Glutamatergic neuron (in vitro differentiated cells): ENCODE measurements around the gene BRF1. TPM values are rescaled to one million over a fixed set of nuclear protein-coding genes. Genes with fewer than 3 reads are reported as not detected.
A peak's percentile ranks its signal among the peaks of the same experiment; 100 is the strongest.

Source experiments
- DNase-seq: peaks from one replicate; pipeline ENCODE4 v3.0.0; 2022
- H3K27ac Mint-ChIP-seq: one replicate; pipeline ENCODE4 v1.8.0; 2020; ENCODE audit warnings: mild to moderate bottlenecking, mixed read lengths, inconsistent platforms; ENCODE audit not compliant: unreplicated experiment
- H3K27me3 Mint-ChIP-seq: one replicate; pipeline ENCODE4 v1.8.0; 2020; ENCODE audit warnings: mild to moderate bottlenecking, moderate library complexity, mixed read lengths, inconsistent platforms; ENCODE audit not compliant: unreplicated experiment
- H3K36me3 Mint-ChIP-seq: one replicate; pipeline ENCODE4 v1.8.0; 2020; ENCODE audit warnings: mild to moderate bottlenecking, mixed read lengths, inconsistent platforms; ENCODE audit not compliant: unreplicated experiment
- H3K4me1 Mint-ChIP-seq: one replicate; pipeline ENCODE4 v1.8.0; 2020; ENCODE audit warnings: mild to moderate bottlenecking, low read depth, mixed read lengths, inconsistent platforms; ENCODE audit not compliant: unreplicated experiment
- H3K4me3 Mint-ChIP-seq: one replicate; pipeline ENCODE4 v1.8.0; 2020; ENCODE audit warnings: mild to moderate bottlenecking, mixed read lengths, inconsistent platforms; ENCODE audit not compliant: unreplicated experiment
- H3K9me3 Mint-ChIP-seq: one replicate; pipeline ENCODE4 v1.8.0; 2020; ENCODE audit warnings: mild to moderate bottlenecking, moderate library complexity, mixed read lengths, inconsistent platforms; ENCODE audit not compliant: unreplicated experiment
- CTCF ChIP-seq: fragments of 200-600 bp; sonication (generic); IDR thresholded peaks from one replicate; pipeline ENCODE4 v1.5.0; 2021; ENCODE audit not compliant: partially characterized antibody, unreplicated experiment
- total RNA-seq: library from RNA; stranded (reverse); fragmentation: NEBNext Ultra II Directional; extraction: Animal tissue kit (Norgen Biotek cat#: 25700); gene quantifications from one replicate; pipeline ENCODE4 v1.2.1, GENCODE V29; 2021; ENCODE audit not compliant: unreplicated experiment

BRF1 gene
- total RNA-seq, 1 donor from 2014 or later: 54.6 TPM

DNA sequence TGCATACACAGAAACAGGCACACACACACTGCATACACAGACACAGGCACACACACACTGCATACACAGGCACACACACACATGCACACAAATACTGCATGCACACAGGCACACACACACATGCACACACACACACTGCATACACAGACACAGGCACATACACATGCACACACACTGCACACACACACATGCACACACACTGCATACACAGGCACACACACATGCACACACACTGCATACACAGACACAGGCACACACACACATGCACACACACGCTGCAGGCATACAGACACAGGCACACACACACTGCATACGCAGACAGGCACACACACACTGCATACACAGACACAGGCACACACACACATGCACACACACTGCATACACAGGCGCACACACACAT, 85.2 kb downstream of the BRF1 start:
- TF ChIP-seq CTCF: no peak

DNA sequence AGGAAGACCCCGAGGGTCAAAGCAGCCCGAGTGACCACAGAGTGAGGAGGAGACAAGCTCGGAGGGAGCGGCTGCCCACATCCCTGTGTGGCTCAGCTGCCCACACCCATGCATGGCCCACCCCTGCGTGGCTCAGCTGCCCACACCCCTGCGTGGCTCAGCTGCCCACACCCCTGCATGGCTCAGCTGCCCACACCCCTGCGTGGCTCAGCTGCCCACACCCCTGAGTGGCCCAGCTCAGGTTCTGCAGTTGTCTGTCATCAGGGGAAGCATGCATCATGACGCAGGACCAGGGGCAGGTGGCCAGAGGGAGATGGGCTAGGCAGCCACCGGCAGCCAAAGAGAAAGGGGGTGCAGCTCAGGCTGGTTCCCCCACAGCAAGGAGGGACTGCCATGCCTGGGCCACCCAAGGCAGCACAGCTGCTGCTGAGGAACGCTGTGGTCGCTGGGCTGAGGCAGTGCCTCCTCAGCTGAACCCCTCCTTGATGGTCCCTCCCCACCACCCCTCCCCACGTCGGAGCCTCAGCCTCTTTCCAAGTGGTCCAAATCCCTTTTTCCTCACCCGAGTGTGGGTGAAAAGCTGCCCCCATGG, 86.4 kb downstream of the BRF1 start:
- Mint-ChIP-seq H3K4me1 (peaks cover 17% of the 10 kb centered on the region), H3K27me3 (peaks cover 13% of the 10 kb centered on the region), H3K27ac (no peak overlapping the region), H3K36me3 (no peaks in the 10 kb centered on the region), H3K4me3 (no peak overlapping the region), H3K9me3 (peaks cover 13% of the 10 kb centered on the region)
- DNase-seq: no peak
- TF ChIP-seq CTCF: no peak

More for the DNA sequence above, 85.2 kb downstream of the BRF1 start:
- peaks cover 13% of the 10 kb centered on the region for H3K9me3 Mint-ChIP-seq
- no peak overlapping the region for H3K4me3 Mint-ChIP-seq
- peaks cover 17% of the 10 kb centered on the region for H3K4me1 Mint-ChIP-seq
- no peak for DNase-seq
- H3K27me3 Mint-ChIP-seq: peaks cover 13% of the 10 kb centered on the region
- no peaks in the 10 kb centered on the region for H3K36me3 Mint-ChIP-seq
- no peak overlapping the region for H3K27ac Mint-ChIP-seq

GRCh38 chr14:105213361-105213760, 87.4 kb downstream of the BRF1 start:
- Mint-ChIP-seq H3K4me3 (no peak overlapping the region), H3K27ac (peak overlapping the region; percentile 82), H3K4me1 (peaks cover 17% of the 10 kb centered on the region), H3K36me3 (no peaks in the 10 kb centered on the region), H3K9me3 (peaks cover 13% of the 10 kb centered on the region), H3K27me3 (peaks cover 15% of the 10 kb centered on the region)
- no peak for TF ChIP-seq CTCF
- peak; percentile 18 for DNase-seq

- Mint-ChIP-seq H3K9me3 (peaks cover 13% of the 10 kb centered on the region), H3K36me3 (no peaks in the 10 kb centered on the region), H3K27me3 (peaks cover 15% of the 10 kb centered on the region), H3K4me1 (peaks cover 17% of the 10 kb centered on the region), H3K27ac (peak overlapping the region; percentile 82), H3K4me3 (no peak overlapping the region)
- peak; percentile 56 for DNase-seq
- no peak for TF ChIP-seq CTCF
These were observed 88.1 kb downstream of the BRF1 start for GRCh38 chr14:105212541-105213300.

DNA sequence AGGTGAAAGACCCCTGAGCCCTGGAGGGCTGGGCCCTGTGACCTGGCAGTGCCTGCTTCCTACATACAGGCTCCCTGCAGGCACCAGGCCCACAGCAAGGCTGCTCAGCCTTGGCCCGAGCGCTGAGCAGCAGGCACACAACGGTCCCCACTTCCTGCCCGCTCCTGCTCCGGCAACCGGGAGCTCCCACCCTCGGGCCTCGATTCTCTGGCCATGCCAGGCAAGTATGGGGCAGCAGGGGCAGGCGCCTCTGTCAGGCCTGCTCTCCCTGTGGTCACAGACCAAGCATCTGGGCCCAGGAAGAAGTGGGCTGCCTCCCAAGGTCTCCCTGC, 89.1 kb downstream of the BRF1 start:
- peak; percentile 10 for DNase-seq
- H3K27ac Mint-ChIP-seq: no peak overlapping the region
- H3K36me3 Mint-ChIP-seq: no peaks in the 10 kb centered on the region
- H3K4me3 Mint-ChIP-seq: no peak overlapping the region
- peaks cover 13% of the 10 kb centered on the region for H3K9me3 Mint-ChIP-seq
- H3K4me1 Mint-ChIP-seq: peaks cover 17% of the 10 kb centered on the region
- no peak for TF ChIP-seq CTCF
- H3K27me3 Mint-ChIP-seq: peaks cover 15% of the 10 kb centered on the region
